ENCODE measurements around the gene IMP4. TPM values are rescaled to one million over a fixed set of nuclear protein-coding genes. Genes with fewer than 3 reads are reported as not detected.

Gene IMP4
- total and polyA plus RNA-seq, 4 donors: 31.7 to 95.5 (median 61.2) TPM

DNA sequence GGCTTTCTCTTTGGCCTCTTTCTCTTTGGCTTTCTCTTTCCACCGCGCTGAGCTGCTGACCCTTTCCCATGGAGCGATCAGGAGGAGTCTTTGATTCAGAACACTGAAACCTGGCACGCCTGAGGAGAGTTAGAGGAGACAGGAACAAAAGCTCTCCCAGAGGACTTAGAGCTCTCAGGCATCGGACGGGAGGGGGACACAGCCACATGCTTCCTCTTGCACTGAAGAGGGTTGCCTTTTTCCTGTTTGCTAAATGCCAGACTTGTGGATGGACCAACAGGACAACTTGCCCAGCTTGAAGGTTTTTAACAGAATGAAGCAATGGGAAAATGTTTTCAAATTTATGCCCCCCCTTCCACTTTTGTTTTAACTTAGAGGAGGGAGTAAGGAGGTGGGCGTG, 9.5 kb downstream of the IMP4 start (continued):
- TF ChIP-seq, protein P1, sequence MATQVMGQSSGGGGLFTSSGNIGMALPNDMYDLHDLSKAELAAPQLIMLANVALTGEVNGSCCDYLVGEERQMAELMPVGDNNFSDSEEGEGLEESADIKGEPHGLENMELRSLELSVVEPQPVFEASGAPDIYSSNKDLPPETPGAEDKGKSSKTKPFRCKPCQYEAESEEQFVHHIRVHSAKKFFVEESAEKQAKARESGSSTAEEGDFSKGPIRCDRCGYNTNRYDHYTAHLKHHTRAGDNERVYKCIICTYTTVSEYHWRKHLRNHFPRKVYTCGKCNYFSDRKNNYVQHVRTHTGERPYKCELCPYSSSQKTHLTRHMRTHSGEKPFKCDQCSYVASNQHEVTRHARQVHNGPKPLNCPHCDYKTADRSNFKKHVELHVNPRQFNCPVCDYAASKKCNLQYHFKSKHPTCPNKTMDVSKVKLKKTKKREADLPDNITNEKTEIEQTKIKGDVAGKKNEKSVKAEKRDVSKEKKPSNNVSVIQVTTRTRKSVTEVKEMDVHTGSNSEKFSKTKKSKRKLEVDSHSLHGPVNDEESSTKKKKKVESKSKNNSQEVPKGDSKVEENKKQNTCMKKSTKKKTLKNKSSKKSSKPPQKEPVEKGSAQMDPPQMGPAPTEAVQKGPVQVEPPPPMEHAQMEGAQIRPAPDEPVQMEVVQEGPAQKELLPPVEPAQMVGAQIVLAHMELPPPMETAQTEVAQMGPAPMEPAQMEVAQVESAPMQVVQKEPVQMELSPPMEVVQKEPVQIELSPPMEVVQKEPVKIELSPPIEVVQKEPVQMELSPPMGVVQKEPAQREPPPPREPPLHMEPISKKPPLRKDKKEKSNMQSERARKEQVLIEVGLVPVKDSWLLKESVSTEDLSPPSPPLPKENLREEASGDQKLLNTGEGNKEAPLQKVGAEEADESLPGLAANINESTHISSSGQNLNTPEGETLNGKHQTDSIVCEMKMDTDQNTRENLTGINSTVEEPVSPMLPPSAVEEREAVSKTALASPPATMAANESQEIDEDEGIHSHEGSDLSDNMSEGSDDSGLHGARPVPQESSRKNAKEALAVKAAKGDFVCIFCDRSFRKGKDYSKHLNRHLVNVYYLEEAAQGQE (IDR thresholded peaks at IDR 0.05): no peak
- TF ChIP-seq TAF1 (conservative IDR thresholded peaks at IDR 0.05): no peak

DNA sequence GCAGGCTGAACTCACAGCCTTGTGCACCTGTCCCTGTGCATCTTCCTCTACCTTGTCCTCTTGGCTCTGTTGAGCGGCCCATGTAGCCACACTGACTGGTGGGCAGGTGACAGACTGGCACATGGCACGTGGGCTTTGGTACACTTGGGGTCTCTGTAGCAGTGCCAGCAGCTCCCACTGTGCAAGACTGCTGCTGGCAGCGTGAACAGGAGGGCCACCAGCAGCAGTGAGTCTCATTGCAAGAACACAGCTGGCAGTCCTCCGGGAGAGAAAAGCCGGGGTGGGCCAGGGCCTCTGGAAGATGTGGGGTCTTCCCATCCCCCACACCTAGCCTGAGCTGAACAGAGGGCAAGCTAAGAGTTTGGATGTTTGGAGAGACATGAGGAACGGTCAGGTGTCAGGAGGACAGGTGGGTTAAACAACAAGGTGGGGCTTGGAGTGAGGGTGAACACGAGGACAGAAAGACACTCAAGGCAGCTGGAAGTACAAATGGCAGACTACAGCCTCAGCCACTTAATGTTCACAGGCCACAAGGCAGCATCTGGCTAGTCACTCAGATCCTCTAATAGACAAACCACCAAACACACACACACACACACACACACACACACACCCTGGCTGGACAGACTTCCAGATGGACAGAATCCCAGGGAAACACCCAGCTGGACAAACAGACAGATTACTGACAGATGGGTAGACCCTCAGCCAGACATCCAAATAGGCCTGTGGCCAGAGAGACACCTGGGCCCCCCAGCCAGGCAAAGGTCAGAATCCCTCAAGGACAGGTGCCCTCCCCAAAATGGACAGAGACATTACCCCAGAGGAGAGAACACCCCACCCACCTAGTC, 10.8 kb downstream of the IMP4 start:
- H3K27ac ChIP-seq (ENCODE audit: low read depth in 1 of 2, low read length in 2 of 2): no peak overlapping the region
- H3K4me3 ChIP-seq (ENCODE audit: low read depth in 1 of 3, low read length in 3 of 3): no peak overlapping the region
- 92% methylated on average over 7 of the region's 7 CpGs for WGBS
- H3K4me1 ChIP-seq (ENCODE audit: control insufficient read depth in 4 of 4, insufficient read depth in 4 of 4, low read length in 3 of 4): peaks cover 2 to 23% (median 10%) of the 10 kb centered on the region in 4 donors
- TF ChIP-seq, protein P2, sequence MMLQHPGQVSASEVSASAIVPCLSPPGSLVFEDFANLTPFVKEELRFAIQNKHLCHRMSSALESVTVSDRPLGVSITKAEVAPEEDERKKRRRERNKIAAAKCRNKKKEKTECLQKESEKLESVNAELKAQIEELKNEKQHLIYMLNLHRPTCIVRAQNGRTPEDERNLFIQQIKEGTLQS (IDR thresholded peaks at IDR 0.05): no peak
- TF ChIP-seq FOXA2 (IDR thresholded peaks at IDR 0.05) (no peak), TAF1 (conservative IDR thresholded peaks at IDR 0.05) (no peak), SP1 (IDR thresholded peaks at IDR 0.05) (no peak), HNF4G (IDR thresholded peaks at IDR 0.05) (no peak), EGR1 (IDR thresholded peaks at IDR 0.05; ENCODE audit: low read depth in 2 of 2) (no peak), HNF4A (conservative IDR thresholded peaks at IDR 0.05) (no peak), YY1 (IDR thresholded peaks at IDR 0.05) (no peak)
- TF ChIP-seq, protein P3, sequence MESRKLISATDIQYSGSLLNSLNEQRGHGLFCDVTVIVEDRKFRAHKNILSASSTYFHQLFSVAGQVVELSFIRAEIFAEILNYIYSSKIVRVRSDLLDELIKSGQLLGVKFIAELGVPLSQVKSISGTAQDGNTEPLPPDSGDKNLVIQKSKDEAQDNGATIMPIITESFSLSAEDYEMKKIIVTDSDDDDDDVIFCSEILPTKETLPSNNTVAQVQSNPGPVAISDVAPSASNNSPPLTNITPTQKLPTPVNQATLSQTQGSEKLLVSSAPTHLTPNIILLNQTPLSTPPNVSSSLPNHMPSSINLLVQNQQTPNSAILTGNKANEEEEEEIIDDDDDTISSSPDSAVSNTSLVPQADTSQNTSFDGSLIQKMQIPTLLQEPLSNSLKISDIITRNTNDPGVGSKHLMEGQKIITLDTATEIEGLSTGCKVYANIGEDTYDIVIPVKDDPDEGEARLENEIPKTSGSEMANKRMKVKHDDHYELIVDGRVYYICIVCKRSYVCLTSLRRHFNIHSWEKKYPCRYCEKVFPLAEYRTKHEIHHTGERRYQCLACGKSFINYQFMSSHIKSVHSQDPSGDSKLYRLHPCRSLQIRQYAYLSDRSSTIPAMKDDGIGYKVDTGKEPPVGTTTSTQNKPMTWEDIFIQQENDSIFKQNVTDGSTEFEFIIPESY (IDR thresholded peaks at IDR 0.05): no peak
- TF ChIP-seq, protein P1 (IDR thresholded peaks at IDR 0.05): no peak
- no peaks in the 10 kb centered on the region for H3K27me3 ChIP-seq (ENCODE audit: control insufficient read depth in 4 of 4, insufficient read depth in 4 of 4, low read length in 3 of 4)
- no peak for DNase-seq (ENCODE audit: low spot score)
- no peaks in the 10 kb centered on the region for H3K9me3 ChIP-seq (ENCODE audit: control insufficient read depth in 4 of 4, low read length in 3 of 4)
- no peak overlapping the region for H3K9ac ChIP-seq (ENCODE audit: low read depth in 1 of 2, low read length in 2 of 2)
- peaks cover 0 to 1% (median under 1%) of the 10 kb centered on the region in 4 donors for H3K36me3 ChIP-seq (ENCODE audit: control insufficient read depth in 4 of 4, insufficient read depth in 3 of 4, low read depth in 1 of 4, low read length in 3 of 4)
